DMS114 treated with DMSO at 0.1 percent for 48 hours (cell line): ENCODE measurements around the gene ZNF804B.
"Not testable (repeated sequence)": the region's sequence is repeated elsewhere in the genome, so short reads cannot be mapped to it uniquely, and the experiment has no call there.

Experiments used
- DNase-seq: peaks from one replicate; lab custom pipeline; 2025; ENCODE audit not compliant: unreplicated experiment; lab: John Stamatoyannopoulos, UW

The ZNF804B gene

DNA sequence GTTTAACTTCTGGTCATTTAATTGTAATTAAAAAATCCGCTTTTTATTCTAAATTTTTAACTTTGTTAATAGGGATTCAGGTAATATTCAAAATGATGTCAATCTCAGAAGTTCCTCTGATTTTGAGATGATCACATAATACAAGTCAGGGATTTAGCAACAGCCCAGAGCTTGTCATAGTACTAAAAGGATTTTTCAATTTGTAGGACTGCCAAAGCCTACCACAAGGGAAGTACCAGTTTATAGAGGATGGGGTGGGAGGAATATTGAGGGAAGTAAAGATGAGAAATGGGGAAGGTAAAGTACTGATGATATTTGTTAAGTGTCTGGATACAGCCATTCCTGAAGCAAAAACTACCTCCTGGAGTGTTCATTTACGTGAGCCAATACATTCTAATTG is 314.3 kb downstream of the ZNF804B start:
- no peak for DNase-seq

GRCh38 chr7:89077992-89078391 is 318.5 kb downstream of the ZNF804B start:
- DNase-seq = no peak

- no peak for DNase-seq
Observed at GRCh38 chr7:89085580-89085979, 326.1 kb downstream of the ZNF804B start.

DNA sequence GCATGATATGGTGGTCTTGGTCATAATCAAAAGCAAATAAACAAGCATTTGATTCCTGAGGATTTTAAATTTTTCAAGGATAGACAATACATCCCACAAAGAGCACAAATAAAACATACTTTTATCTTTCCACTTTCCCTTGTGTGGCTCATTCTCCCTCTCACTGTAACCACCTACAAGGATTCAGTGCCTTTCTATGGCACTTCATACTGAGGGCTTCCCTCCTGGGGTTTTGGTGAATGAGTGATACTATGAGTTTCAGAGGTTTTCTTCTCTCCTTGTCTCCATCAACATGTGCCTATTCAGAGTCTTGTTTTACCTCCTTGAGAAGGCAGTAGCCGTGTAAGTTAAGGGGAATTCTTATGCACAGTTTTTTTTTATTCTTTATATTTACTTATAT is 332.1 kb downstream of the ZNF804B start:
- no peak for DNase-seq

DNA sequence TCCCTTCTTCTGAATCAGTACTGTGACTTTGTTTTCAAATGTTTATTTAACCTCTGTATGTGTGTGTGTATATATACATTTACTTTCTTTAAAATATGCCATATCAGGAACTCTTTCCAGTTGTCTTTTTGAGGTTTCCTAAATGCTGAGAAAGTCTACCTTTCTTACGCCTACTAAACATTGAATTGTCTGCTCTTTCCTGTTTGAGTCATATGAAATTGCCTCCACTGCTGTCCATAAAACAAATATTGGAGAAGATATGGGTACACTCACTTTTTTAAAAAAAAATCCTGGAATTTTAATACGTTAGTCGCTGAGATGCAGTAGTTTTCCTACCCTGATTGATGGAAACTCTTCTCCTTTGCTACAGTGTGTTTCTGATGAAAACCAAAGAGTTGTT is 334.8 kb downstream of the ZNF804B start:
- DNase-seq = no peak

DNA sequence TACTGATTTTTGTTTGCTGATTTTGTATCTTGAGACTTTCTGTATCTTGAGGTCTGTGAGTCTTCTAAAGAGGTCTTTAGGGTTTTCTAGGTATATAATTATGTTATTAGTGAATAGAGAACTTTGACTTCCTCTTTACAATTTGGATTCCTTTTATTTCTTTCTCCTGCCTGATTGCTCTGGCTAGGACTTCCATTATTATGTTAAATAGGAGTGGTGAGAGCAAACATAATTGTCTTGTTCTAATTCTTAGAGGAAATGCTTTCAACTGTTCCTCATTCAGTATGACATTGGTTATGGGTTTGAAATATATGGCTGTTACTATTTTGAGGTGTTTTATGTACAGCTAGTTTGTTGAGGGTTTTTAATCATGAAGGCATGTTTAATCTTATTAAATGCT is 344.1 kb downstream of the ZNF804B start:
- DNase-seq = no peak

- DNase-seq = no peak
Observed at GRCh38 chr7:89104748-89105685, 345.5 kb downstream of the ZNF804B start.

GRCh38 chr7:89123871-89124270 is 364.4 kb downstream of the ZNF804B start:
- no peak for DNase-seq

GRCh38 chr7:89129600-89130375 is 370.3 kb downstream of the ZNF804B start:
- no peak for DNase-seq

DNA sequence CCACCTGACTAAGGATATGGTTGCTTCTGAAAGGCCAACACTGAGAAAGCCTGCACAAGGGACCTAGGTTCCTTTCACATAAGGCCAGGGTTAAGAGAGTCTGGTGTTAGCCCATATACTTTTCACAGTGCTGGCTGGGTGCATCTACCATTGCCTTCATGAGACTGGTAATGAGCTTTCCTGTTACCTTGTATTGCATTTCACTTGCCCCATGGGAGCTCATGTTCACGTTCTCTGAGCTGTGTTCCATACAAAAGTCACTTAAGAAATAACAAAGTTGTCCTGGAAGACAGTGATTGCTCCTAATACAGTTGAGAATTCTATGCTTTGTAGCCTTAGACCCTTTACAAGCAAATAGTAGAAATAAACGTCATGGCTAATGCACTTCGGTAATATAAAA is 373.9 kb downstream of the ZNF804B start:
- DNase-seq = no peak

DNA sequence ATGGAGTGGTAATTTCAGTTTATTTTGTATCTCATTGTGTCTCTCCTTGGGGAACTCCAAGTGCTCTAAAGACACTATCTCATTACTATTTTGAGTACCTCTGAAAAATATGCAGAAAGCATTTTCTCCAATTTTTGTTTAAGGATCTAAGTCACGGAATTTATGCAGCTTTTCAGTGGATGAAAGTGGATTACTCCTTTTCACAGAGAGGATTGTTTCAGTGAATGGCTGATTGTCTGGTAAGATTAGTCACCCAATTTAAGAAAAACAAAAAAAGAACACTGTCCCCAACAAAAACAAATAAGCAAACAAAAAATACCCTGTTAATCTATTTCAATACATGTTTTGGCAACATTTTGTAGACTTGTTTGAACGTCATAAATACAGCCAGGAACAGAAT is 374.3 kb downstream of the ZNF804B start:
- no peak for DNase-seq

- no peak for DNase-seq
Observed at GRCh38 chr7:89145801-89146200, 386.3 kb downstream of the ZNF804B start.

DNA sequence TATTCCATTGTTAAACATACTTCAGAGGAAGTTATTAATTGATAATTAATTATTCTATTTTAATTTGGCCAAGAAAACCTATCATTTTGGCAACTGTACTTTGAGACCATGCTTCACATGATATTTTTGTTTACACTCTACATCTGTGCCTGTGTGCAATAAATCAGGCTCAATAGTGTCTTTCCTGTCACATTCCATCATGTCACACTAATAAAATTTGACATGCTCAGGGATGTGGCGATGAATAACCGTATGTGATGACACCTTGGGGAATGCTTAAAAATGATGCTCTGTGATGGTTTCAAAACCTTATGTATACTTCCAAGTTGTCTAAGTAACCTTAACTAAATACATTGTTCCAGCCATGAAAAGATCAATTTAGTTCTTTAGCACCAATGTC is 400.6 kb downstream of the ZNF804B start:
- DNase-seq = no peak

DNA sequence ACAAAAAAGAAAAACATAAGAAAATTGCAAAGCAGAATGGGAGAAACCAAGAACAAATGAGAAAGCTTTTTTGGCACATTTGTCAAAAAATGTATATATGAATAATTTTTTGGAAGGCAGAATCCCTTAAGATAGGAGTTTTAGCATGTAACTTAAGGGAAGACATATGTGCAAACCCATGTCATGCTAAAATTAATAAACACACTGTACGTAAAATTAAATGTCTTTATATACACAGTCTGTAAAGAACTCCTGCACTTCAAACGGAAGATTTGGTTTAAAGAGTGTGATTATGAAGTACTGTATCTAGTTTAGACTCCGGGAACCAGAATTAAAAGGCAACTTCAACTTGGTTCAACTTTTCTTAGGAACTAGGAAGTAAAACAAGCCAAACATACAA is 405.9 kb downstream of the ZNF804B start:
- no peak for DNase-seq

- no peak for DNase-seq
Observed at GRCh38 chr7:89170628-89171027, 411.1 kb downstream of the ZNF804B start.

GRCh38 chr7:89182116-89182515 is 422.6 kb downstream of the ZNF804B start:
- no peak for DNase-seq

- DNase-seq = no peak
Observed at GRCh38 chr7:89183712-89184111, 424.2 kb downstream of the ZNF804B start.

GRCh38 chr7:89200758-89201157 is 441.3 kb downstream of the ZNF804B start:
- DNase-seq = no peak

DNA sequence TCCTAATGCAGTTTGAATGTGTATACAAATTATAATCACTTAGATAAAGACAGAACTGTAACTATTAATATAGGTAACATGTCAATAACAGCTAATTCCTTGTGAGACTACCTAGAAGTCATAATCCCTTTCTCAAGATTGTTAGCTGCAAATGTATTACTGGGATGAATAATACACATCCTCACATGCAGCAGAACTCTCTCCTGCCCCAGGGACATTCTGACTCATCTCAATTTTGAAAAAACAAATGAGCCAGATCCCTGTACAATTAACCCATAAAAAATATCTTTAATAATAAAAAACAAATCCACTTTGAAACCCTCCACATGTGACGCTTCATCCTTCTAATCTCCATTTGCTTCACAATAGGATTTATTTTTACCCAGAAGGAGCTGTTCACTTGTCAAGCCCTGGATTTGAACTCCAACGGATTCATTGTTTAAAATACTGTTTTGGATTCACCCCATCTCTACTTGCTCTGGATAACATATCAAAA is 464.4 kb downstream of the ZNF804B start:
- no peak for DNase-seq

DNA sequence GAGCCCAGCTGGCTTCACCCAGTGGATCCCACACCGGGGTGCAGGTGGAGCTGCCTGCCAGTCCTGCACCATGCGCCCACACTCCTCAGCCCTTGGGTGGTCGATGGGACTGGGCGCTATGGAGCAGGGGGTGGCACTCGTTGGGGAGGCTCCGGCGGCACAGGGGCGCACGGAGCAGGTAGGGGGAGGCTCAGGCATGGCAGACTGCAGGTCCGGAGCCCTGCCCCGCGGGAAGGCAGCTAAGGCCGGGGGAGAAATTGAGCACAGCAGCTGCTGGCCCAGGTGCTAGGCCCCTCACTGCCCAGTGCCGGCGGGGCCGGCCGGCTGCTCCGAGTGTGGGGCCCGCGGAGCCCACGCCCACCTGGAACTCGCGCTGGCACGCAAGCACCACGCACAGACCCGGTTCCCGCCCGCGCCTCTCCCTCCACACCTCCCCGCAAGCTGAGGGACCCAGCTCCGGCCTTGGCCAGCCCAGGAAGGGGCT is 469.2 kb downstream of the ZNF804B start:
- DNase-seq = not testable (repeated sequence)

DNA sequence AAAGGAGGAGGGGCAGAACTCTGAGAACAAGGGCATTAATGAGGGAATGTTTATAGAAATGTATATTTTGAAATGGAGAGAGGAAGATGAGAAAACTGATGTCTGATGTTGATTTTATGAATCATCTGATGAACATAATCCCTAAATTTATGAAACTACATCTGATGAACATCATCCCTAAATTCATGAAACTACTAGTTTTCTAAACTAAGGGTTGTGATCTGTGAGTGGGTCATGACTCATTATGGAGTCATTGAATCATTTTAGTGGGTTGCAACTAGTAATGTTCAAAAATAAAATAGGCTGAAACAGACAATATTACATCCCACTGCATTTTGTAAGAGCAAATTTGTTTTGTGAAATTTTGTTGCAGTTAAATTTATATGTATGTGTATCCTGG is 478.7 kb downstream of the ZNF804B start:
- no peak for DNase-seq

GRCh38 chr7:89246196-89246595 is 486.7 kb downstream of the ZNF804B start:
- DNase-seq = no peak
